DMS53 treated with DMSO at 0.1 percent for 48 hours (cell line): ENCODE data around the gene CACNA2D1.

Experiments used
- DNase-seq: peaks from one replicate; lab custom pipeline; 2025; ENCODE audit not compliant: unreplicated experiment; lab: John Stamatoyannopoulos, UW

CACNA2D1 gene

DNA sequence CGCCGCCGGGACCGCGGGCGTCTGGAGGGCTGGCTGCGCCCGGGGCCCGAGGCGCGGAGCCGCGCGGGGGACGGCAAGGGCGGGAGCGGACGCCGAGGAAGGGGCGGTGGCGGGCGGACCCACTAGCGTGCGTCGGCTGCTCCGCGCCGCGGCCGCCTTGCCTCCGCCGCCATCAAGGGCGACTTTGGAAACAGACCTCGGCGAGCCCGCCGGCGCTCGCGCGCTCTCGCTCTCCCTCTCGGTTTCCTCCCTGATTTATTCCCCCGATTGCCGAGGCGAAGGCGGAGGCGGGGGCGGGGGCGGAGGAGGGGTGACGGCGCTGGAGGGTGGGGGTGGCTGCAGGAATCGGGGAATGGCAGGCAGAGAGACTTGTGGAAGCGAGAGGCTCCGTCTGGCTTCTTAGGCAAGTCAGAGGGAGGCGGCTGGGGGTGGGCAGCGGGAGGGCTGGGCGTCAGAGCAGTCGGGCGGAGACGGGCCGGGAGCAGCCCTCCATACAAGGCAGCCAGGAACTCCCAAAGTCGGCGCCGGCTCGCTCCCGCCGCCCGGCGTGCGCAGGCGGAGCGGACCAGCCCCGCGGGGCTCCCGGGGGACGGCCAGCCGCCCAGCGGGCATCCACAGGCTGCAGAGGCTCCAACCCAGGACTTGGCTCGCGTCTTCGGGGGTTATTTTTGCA is at the start of gene CACNA2D1:
CACNA2D1 (minus strand) TSS at position 231 of the 673 bp plus-strand sequence.
- DNase-seq: peak; percentile 88

DNA sequence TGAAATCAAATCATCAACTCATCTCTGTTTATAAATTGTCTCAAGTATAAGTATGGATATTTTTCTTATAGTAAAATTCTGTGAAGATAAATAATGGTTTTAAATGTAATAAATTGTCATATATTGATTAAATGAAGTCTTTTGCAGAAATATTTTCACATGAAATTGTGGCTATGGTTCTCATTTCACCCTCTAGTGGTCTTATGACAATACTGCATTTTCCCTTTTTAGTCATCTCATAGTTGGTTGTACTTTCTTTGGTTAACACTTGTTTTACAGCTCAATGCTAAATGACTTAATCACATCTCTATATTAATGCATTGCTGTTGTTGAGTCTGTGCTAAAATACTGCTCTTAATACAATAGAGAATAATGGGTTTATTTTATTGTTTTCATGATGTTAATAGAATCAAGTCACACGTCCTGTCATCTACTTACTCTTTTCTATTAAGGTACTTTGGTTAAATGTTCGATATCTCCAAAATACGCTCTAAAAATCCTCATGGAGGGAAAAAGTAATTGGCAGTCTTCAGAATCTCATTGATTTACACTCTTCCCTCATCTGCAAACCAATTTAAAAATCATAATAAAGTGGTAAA is 38.0 kb upstream of the CACNA2D1 start:
- peak; percentile 33 for DNase-seq

DNA sequence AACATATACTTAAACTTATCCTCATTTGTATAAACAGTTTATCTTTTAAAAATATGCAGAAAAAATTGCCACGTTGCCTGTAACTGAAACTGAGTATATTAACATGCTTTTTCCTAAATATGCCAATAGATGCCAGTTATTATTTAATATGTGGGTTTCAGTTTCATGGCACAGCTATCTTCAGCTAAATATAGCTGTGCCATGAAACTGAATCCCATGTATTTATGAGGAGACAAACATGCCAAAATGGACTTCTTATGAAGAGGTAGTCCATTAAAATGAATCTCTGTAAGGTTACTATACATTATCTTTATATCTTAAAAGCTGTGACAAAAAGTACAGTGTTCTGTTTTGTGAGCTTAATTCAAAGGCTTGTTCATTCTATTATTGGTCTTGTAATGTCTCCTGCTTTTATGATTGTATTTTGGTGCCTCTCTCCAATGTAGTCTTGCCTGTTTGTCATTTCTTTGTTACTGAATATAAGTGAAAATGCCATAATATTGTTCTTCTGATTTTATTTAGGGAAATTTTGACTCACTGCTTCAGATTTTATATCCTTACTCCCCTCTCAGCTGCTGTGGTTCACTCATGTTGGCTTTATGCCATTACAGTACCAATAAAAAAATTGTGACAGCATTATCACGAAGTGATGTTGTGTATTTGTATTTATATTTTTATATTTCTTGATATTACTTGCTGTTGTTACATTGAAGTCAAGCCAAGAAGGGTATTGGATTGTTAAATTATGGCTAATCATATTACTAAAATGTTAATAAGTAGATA is 34.3 kb upstream of the CACNA2D1 start:
- DNase-seq: no peak

- DNase-seq: no peak
Measured at GRCh38 chr7:82472966-82473365, 29.4 kb upstream of the CACNA2D1 start.

DNA sequence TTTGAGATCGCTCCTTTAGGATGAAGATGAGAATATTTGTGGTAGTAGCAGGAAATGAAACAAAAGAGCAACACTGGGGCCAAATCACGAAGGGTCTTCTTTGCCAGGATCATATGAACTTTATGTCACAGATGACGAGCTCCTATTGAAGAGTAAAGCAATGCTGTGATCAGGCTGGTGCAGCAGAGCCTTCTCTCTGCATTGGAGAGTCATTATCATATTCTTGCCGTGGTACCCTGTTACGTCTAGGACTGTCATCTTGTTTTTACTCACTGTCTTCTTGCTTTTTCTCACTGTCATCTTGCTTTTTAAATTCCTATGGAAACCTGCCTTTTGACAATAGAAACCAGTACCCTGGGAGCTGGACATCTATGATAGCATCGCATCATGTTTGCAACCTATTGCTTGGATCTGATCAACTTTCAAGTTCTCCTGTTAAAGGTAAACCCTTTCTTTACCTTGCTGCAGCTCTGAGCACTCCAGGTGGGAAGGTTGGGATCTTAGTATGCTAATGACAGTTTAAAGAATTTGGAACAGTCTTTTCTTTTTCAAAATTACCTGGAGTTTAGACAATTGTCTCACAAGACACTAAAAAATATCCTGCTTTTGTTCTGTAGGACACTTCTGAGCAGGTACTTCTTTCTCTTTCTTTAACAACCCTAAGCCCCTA is 27.9 kb upstream of the CACNA2D1 start:
- no peak for DNase-seq

GRCh38 chr7:82469207-82469606 is 25.6 kb upstream of the CACNA2D1 start:
- no peak for DNase-seq

- DNase-seq: no peak
Measured at GRCh38 chr7:82468435-82468834, 24.9 kb upstream of the CACNA2D1 start.

GRCh38 chr7:82467020-82467419 is 23.4 kb upstream of the CACNA2D1 start:
- no peak for DNase-seq

DNA sequence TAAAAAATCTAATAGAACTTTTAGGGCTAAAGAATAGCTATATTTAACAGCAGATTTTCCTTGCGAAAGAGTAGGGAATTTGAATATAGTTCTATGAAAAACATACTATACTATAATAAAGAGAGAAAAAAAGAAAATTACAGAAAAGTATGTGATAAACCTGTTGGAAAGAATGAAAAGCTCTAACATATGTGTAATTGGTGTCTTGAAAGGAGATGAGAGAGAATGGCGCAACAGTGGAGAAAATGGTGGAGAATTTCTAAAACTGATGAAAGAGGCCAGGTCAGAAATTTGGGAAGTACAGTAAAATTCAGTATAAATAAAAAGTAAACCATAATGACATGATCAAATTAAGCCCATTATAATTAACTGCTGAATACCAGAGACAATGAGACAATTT is 20.8 kb upstream of the CACNA2D1 start:
- DNase-seq: no peak

DNA sequence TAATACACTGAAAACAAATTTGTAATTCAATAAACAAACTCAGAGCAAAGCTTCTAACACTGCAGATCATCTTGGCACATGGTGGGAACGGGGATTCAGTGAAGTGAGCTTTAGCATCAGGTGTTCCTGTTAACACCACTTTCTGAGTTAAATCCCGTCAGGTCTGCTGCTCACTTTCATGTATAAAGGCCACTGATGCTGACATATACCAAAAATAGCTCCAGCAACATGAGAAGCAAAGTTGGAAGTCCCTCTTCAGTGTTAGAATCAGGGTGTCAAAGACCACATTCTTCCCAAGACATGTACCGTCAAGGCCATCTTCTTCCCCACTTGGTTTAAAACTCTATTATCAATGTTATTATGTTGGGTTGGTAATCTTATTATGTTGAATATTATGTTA is 11.7 kb upstream of the CACNA2D1 start:
- no peak for DNase-seq

GRCh38 chr7:82450759-82451158 is 7.2 kb upstream of the CACNA2D1 start:
- DNase-seq: no peak

- no peak for DNase-seq
Measured at GRCh38 chr7:82449910-82450309, 6.3 kb upstream of the CACNA2D1 start.

DNA sequence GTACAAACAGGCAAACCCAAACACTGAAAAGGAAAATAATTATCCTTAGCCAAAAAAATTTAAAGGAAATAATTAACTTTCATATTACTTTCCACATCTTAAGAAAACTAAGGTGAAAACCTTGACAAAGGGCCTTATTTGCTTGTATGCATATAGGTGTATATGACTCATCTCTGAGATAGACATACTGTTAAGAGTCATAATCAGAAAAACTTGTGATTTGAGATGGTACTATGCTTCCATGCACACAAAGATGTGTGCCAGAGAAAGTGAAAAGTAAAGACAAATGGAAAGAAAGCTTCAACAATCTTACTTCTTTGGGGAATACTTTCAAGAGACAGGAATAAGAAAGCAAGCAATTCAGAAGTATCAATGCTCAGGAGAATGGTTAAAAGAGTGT is 3.3 kb upstream of the CACNA2D1 start:
- no peak for DNase-seq

- no peak for DNase-seq
Measured at GRCh38 chr7:82445271-82445670, 1.7 kb upstream of the CACNA2D1 start.

GRCh38 chr7:82444220-82444909 is 788 bp upstream of the CACNA2D1 start:
- peak; percentile 88 for DNase-seq

DNA sequence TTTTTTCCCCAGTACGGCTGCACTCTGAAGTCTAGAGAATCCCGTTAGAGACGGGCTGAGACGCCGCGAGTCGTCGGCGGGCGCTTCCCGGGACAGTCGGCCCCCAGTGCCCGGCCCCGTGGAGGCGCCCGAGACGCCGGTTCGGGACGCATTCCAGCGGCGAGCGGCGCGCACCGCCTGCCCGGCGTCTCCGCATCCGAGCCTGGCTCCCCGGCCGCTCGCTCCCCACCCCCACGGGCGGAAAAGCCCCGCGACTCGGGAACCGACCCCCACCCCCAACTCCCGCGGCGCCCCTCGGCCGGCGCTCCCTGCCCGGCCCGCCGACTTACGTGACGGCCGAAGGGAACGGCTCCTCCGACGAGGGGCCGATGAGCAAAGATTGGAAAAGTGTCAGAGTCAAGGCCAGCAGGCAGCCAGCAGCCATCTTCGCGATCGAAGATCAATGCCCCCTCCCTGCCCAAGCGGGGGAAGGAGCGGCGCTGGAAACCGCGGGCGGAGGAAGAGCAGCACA is 486 bp downstream of the CACNA2D1 start:
- peak; percentile 65 for DNase-seq

DNA sequence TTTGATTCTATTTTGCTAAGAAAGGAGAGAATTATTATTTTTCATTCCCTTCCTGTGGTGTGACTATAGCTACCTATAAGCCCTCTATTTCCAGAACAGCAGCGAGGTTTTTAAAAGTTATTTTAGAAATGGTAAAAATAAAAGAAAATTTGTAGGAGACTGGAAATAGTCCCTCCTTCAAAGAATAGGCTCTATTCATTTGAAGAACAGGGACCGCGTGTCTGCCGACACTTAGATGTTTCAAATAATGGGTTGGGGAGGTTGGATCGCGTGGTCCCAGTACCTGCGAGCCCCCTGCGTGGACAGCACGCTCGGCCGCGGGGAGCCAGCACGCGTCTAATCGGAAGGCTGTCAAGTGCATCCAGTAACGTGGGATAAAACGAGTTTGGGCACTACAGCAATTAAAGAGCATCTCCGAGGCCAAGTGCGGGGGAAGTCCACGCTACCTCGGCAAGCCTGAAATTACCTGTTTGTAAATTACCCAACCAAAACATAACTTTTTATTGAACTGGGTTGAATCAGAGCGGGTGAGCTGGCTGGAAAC is 1.0 kb downstream of the CACNA2D1 start:
- peak; percentile 65 for DNase-seq

DNA sequence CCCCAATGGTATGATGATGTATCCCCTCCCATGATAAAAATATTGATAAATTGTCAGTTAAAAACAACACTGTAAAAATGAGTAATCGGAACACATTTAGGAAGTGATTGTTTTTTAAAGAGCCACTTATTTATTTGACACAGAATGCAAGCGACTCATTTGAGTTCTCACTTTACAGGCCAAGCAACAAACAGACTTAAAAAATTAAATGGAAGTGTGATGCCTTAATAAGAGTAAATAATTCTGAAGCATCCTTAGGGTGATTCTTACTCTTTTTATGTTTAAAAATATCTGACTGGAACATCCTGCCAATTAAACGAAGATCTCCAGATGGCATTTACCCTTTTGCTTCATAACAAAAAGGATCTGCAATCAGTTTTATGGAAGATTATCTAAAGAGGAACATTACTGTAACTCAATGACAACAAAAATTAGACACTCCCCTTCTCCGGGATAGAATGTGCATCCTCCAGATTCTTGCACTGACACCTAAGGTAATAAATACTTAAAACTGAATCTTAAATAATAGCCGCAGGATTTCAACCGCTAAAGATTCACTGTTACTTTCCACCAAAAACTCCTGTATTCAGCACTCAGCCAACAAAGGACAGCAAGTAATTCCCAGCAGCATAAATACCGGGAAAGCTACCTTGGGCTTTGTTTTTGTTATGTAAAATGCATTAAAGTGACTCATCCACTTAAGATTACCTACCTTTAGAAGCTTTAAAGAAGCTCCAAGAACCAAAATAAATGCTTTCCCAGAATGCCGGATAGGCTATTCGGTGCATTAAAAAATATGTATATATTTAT is 1.7 kb downstream of the CACNA2D1 start:
- DNase-seq: peak; percentile 41

GRCh38 chr7:82438521-82438920 is 5.1 kb downstream of the CACNA2D1 start:
- peak; percentile 10 for DNase-seq

GRCh38 chr7:82435769-82436168 is 7.8 kb downstream of the CACNA2D1 start:
- DNase-seq: no peak
